OCI-LY1 (cell line): Measurements from ENCODE around the gene BCL2A1.
"Not testable (repeated sequence)": the region's sequence is repeated elsewhere in the genome, so short reads cannot be mapped to it uniquely, and the experiment has no call there.

Source experiments
- H2AFZ ChIP-seq: fragments of 200-600 bp; sonication (generic), shearing (Covaris generic); 2 replicates; pipeline ENCODE4 v1.6.0; 2014; ENCODE audit warnings: antibody characterized with exemption, mild to moderate bottlenecking, low read length
- H3F3A ChIP-seq: fragments of 200-600 bp; sonication (generic), shearing (Covaris generic); 2 replicates; pipeline ENCODE4 v1.6.0; 2014; ENCODE audit warnings: mild to moderate bottlenecking, antibody characterized with exemption, low read length, moderate library complexity; ENCODE audit not compliant: insufficient read depth
- H3K27ac ChIP-seq: fragments of 200-600 bp; sonication (generic); 2 replicates; pipeline ENCODE4 v1.5.1; 2014; ENCODE audit warnings: low read length, mixed run types, mild to moderate bottlenecking, low read depth; ENCODE audit not compliant: poor library complexity, severe bottlenecking
- H3K27me3 ChIP-seq: fragments of 200-600 bp; sonication (generic); 2 replicates; pipeline ENCODE4 v1.6.0; 2014; ENCODE audit warnings: antibody characterized with exemption, mild to moderate bottlenecking, low read length, moderate library complexity; ENCODE audit not compliant: insufficient read depth
- H3K36me3 ChIP-seq: fragments of 200-600 bp; sonication (generic); 2 replicates; pipeline ENCODE4 v1.6.1; 2014; ENCODE audit warnings: mild to moderate bottlenecking, antibody characterized with exemption, low read length, moderate library complexity, mixed read lengths; ENCODE audit not compliant: insufficient read depth
- H3K4me1 ChIP-seq: fragments of 200-600 bp; sonication (generic); 2 replicates; pipeline ENCODE4 v1.5.1; 2014; ENCODE audit warnings: mild to moderate bottlenecking, low read length, moderate library complexity; ENCODE audit not compliant: insufficient read depth, severe bottlenecking
- H3K4me2 ChIP-seq: fragments of 200-600 bp; sonication (generic), shearing (Covaris generic); 2 replicates; pipeline ENCODE4 v1.6.1; 2014; ENCODE audit warnings: low read length
- H3K4me3 ChIP-seq: fragments of 200-600 bp; sonication (generic); 2 replicates; pipeline ENCODE4 v1.5.1; 2014; ENCODE audit warnings: low read length, low read depth, mild to moderate bottlenecking, mixed read lengths; ENCODE audit not compliant: poor library complexity, severe bottlenecking
- H3K79me2 ChIP-seq: fragments of 200-600 bp; shearing (Covaris generic); 2 replicates; pipeline ENCODE4 v1.6.1; 2016; ENCODE audit warnings: mixed run types, low read length, mixed read lengths; ENCODE audit not compliant: insufficient read depth
- H3K9ac ChIP-seq: fragments of 200-600 bp; sonication (generic), shearing (Covaris generic); 2 replicates; pipeline ENCODE4 v1.6.1; 2014; ENCODE audit warnings: mild to moderate bottlenecking, low read length, mixed read lengths
- H3K9me2 ChIP-seq: fragments of 200-600 bp; sonication (generic), shearing (Covaris generic); 2 replicates; pipeline ENCODE4 v1.6.1; 2014; ENCODE audit warnings: low read depth, mild to moderate bottlenecking, low read length, mixed read lengths
- H3K9me3 ChIP-seq: fragments of 200-600 bp; shearing (Covaris generic); 2 replicates; pipeline ENCODE4 v1.6.1; 2014; ENCODE audit warnings: low read length, mixed read lengths
- H4K20me1 ChIP-seq: fragments of 200-600 bp; sonication (generic), shearing (Covaris generic); 2 replicates; pipeline ENCODE4 v1.6.0; 2016; ENCODE audit warnings: mild to moderate bottlenecking, low read length; ENCODE audit not compliant: insufficient read depth
- CTCF ChIP-seq: fragments of 200-600 bp; sonication (generic), shearing (Covaris generic); IDR thresholded peaks from 2 replicates; pipeline ENCODE4 v1.5.1; 2017; ENCODE audit warnings: mild to moderate bottlenecking, antibody characterized with exemption, low read length, moderate library complexity, mixed read lengths
- EZH2 ChIP-seq: fragments of 200-600 bp; sonication (generic), shearing (Covaris generic); IDR thresholded peaks from 2 replicates; pipeline ENCODE4 v1.8.0; 2017; ENCODE audit warnings: borderline replicate concordance, mixed run types, mild to moderate bottlenecking, antibody characterized with exemption, low read length, moderate library complexity, mixed read lengths

The BCL2A1 gene

GRCh38 chr15:79966634-79967297, 4.2 kb downstream of the BCL2A1 start:
- H3K79me2 ChIP-seq: no peaks in the 10 kb centered on the region
- H4K20me1 ChIP-seq: no peaks in the 10 kb centered on the region
- H3K9me2 ChIP-seq: no peaks in the 10 kb centered on the region
- H3F3A ChIP-seq: 0 out of 2 replicates have a peak, but pooled peaks cover 3% of the 10 kb centered on the region
- peak overlapping the region; percentile 46; the same call in 1 of the 2 replicates for H2AFZ ChIP-seq
- H3K36me3 ChIP-seq: no peaks in the 10 kb centered on the region
- H3K4me2 ChIP-seq: peak overlapping the region; percentile 31; the same call in 1 of the 2 replicates
- H3K4me1 ChIP-seq: peaks cover 69% of the 10 kb centered on the region
- no peak for TF ChIP-seq CTCF
- TF ChIP-seq EZH2: no peak
- H3K4me3 ChIP-seq: no peak overlapping the region
- H3K27me3 ChIP-seq: no peaks in the 10 kb centered on the region
- H3K9ac ChIP-seq: no peak overlapping the region; the same call in 1 of the 2 replicates
- no peaks in the 10 kb centered on the region for H3K9me3 ChIP-seq
- H3K27ac ChIP-seq: peak overlapping the region; percentile 88

DNA sequence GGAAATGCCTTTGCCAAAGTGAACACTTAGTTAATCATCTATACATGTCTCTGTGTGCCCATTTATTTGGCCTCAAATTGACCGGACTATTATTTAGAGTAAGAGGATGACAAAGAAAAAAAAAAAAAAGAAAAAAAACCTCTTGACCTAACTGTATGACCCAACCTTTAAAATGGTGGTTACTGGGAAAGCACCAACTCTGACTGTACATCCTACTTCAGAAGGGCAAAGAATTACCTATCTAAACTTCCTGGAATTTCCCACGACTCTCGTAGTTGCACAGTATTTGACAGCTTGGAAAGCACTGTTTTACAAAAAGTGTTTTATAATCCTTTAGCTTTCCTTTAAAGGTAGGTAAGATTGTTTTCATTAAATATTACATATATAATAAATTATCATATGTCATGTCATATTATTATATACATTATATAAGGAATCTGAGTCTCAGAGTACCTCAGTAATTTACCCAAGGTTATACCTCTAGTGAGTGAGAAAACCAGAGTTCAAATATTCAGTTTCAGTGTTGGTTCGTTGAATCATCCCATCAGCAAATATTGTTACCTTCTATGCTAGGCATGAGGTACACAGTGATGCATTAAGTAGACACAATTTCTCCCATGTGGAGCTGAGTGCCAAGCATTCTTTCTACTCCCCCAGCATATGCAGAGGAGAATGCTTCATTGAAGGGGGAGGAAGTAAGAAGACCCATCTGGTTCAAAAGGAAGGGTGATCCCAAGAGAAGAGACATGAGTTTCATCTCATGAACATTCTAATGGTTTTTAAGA, 5.0 kb downstream of the BCL2A1 start:
- Histone ChIP-seq H3K9me3 (no peaks in the 10 kb centered on the region), H2AFZ (no peak overlapping the region), H3K27ac (peak overlapping the region; percentile 88), H3K4me1 (peaks cover 70% of the 10 kb centered on the region), H3K4me2 (peak overlapping the region; percentile 31; the same call in 1 of the 2 replicates), H3K9ac (no peak overlapping the region; the same call in 1 of the 2 replicates), H3F3A (0 out of 2 replicates have a peak, but pooled peaks cover 3% of the 10 kb centered on the region), H3K9me2 (no peaks in the 10 kb centered on the region), H3K27me3 (no peaks in the 10 kb centered on the region), H3K79me2 (no peaks in the 10 kb centered on the region), H4K20me1 (no peaks in the 10 kb centered on the region), H3K4me3 (no peak overlapping the region), H3K36me3 (no peaks in the 10 kb centered on the region)
- TF ChIP-seq EZH2 (no peak), CTCF (no peak)

DNA sequence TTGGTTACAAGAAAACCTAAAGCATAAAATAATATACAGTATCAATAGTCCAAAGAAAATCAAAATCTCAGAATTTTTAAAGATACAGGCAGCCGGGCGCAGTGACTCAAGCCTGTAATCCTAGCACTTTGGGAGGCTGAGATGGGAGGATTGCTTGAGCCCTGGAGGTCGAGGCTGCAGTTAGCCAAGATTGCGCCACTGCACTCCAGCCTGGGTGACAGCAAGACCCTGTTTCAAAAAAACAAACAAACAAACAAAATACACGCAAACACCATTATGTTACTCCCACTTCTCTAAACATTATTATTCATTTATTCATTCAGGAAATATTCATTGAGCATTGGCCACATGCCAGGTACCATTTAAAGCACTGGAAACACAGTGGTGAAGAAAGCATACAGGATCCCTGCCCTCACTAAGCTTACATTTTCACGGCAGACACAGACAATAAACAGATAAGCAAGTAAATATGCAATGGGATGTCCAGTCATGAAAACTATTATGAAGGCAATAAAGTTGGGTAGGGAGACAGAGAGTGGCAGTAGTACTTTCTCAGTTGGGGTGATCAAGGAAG, 6.7 kb downstream of the BCL2A1 start:
- Histone ChIP-seq H3K27me3 (no peaks in the 10 kb centered on the region), H3K36me3 (no peaks in the 10 kb centered on the region; the same call in 1 of the 2 replicates), H3K27ac (no peak overlapping the region), H3K9me2 (no peaks in the 10 kb centered on the region), H4K20me1 (no peaks in the 10 kb centered on the region), H3K79me2 (no peaks in the 10 kb centered on the region), H3K4me3 (no peak overlapping the region), H3F3A (0 out of 2 replicates have a peak, but pooled peaks cover 3% of the 10 kb centered on the region), H2AFZ (no peak overlapping the region), H3K4me2 (no peak overlapping the region), H3K9ac (no peak overlapping the region), H3K4me1 (peaks cover 68% of the 10 kb centered on the region), H3K9me3 (no peaks in the 10 kb centered on the region)
- no peak for TF ChIP-seq CTCF
- TF ChIP-seq EZH2: no peak

DNA sequence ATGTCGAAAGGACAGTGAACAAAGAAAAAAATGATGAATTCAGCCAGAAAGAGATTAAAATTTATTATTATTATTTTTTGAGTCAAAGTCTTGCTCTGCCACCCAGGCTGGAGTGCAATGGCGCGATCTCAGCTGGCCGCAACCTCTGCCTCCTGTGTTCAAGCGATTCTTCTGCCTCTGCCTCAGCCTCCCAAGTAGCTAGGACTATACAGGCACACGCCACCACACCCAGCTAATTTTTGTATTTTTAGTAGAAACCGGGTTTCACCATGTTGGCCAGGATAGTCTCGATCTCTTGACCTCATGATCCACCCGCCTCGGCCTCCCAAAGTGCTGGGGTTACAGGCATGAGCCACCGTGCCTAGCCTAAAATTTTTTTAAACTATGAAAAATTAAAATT, 8.1 kb downstream of the BCL2A1 start:
- not testable (repeated sequence) for H3K4me3 ChIP-seq, H3K9me3 ChIP-seq, H4K20me1 ChIP-seq, H3K27ac ChIP-seq, H3F3A ChIP-seq, H3K4me2 ChIP-seq, H3K27me3 ChIP-seq, H3K79me2 ChIP-seq, H2AFZ ChIP-seq, H3K36me3 ChIP-seq, H3K9me2 ChIP-seq, H3K9ac ChIP-seq
- peaks cover 65% of the 10 kb centered on the region for H3K4me1 ChIP-seq
